Endothelial cell (in vitro differentiated cells): ENCODE data around the gene NEIL3. TPM values are rescaled to one million over a fixed set of nuclear protein-coding genes. Genes with fewer than 3 reads are reported as not detected.

Experiments
- DNase-seq: peaks from one replicate; pipeline ENCODE4 v3.0.0; 2021; ENCODE audit warnings: low spot score
- H3K27ac Mint-ChIP-seq: one replicate; pipeline ENCODE4 v1.8.0; 2021; ENCODE audit warnings: mixed read lengths, inconsistent platforms; ENCODE audit not compliant: unreplicated experiment
- H3K27me3 Mint-ChIP-seq: one replicate; pipeline ENCODE4 v1.8.0; 2021; ENCODE audit warnings: mild to moderate bottlenecking, moderate library complexity, mixed read lengths, inconsistent platforms; ENCODE audit not compliant: unreplicated experiment
- H3K36me3 Mint-ChIP-seq: one replicate; pipeline ENCODE4 v1.8.0; 2021; ENCODE audit warnings: mild to moderate bottlenecking, low read depth, mixed read lengths, inconsistent platforms; ENCODE audit not compliant: unreplicated experiment
- H3K4me1 Mint-ChIP-seq: one replicate; pipeline ENCODE4 v1.8.0; 2021; ENCODE audit warnings: mild to moderate bottlenecking, mixed read lengths, inconsistent platforms; ENCODE audit not compliant: unreplicated experiment
- H3K4me3 Mint-ChIP-seq: one replicate; pipeline ENCODE4 v1.8.0; 2021; ENCODE audit warnings: mild to moderate bottlenecking, mixed read lengths, inconsistent platforms; ENCODE audit not compliant: unreplicated experiment
- H3K9me3 Mint-ChIP-seq: one replicate; pipeline ENCODE4 v1.8.0; 2021; ENCODE audit warnings: mixed read lengths, inconsistent platforms; ENCODE audit not compliant: unreplicated experiment
- CTCF ChIP-seq: fragments of 200-600 bp; sonication (generic); IDR thresholded peaks from one replicate; pipeline ENCODE4 v1.5.0; 2021; ENCODE audit warnings: antibody characterized with exemption; ENCODE audit not compliant: unreplicated experiment
- total RNA-seq: library from RNA; stranded (reverse); fragmentation: NEBNext Ultra II Directional; extraction: Animal tissue kit (Norgen Biotek cat#: 25700); gene quantifications from one replicate; pipeline ENCODE4 v1.2.1, GENCODE V29; 2021; ENCODE audit not compliant: unreplicated experiment

NEIL3 gene
- total RNA-seq, 1 donor from 2014 or later, result 1.7 TPM

- H3K27me3 Mint-ChIP-seq, result peaks cover 4% of the 10 kb centered on the region
- no peak overlapping the region for H3K27ac Mint-ChIP-seq
- no peak for TF ChIP-seq CTCF
- peaks cover 13% of the 10 kb centered on the region for H3K4me1 Mint-ChIP-seq
- H3K36me3 Mint-ChIP-seq, result no peaks in the 10 kb centered on the region
- no peak for DNase-seq
- no peaks in the 10 kb centered on the region for H3K9me3 Mint-ChIP-seq
- no peak overlapping the region for H3K4me3 Mint-ChIP-seq
Observed at GRCh38 chr4:177376024-177376423, 66.3 kb downstream of the NEIL3 start.

- no peak overlapping the region for H3K4me3 Mint-ChIP-seq
- TF ChIP-seq CTCF, result no peak
- H3K4me1 Mint-ChIP-seq, result no peaks in the 10 kb centered on the region
- no peak for DNase-seq
- no peaks in the 10 kb centered on the region for H3K36me3 Mint-ChIP-seq
- peaks cover 4% of the 10 kb centered on the region for H3K27me3 Mint-ChIP-seq
- H3K9me3 Mint-ChIP-seq, result no peaks in the 10 kb centered on the region
- no peak overlapping the region for H3K27ac Mint-ChIP-seq
Observed at GRCh38 chr4:177380730-177381287, 71.1 kb downstream of the NEIL3 start.

GRCh38 chr4:177381762-177382310 is 72.2 kb downstream of the NEIL3 start:
- Mint-ChIP-seq H3K9me3 (no peaks in the 10 kb centered on the region), H3K4me3 (no peak overlapping the region), H3K27me3 (peaks cover 4% of the 10 kb centered on the region), H3K4me1 (no peaks in the 10 kb centered on the region), H3K36me3 (no peaks in the 10 kb centered on the region), H3K27ac (no peak overlapping the region)
- DNase-seq, result no peak
- TF ChIP-seq CTCF, result no peak

- TF ChIP-seq CTCF, result no peak
- no peaks in the 10 kb centered on the region for H3K36me3 Mint-ChIP-seq
- no peak for DNase-seq
- no peaks in the 10 kb centered on the region for H3K9me3 Mint-ChIP-seq
- H3K27ac Mint-ChIP-seq, result no peak overlapping the region
- peaks cover 4% of the 10 kb centered on the region for H3K27me3 Mint-ChIP-seq
- H3K4me3 Mint-ChIP-seq, result no peak overlapping the region
- H3K4me1 Mint-ChIP-seq, result no peaks in the 10 kb centered on the region
Observed at GRCh38 chr4:177384856-177385397, 75.3 kb downstream of the NEIL3 start.

GRCh38 chr4:177385576-177386277 is 76.1 kb downstream of the NEIL3 start:
- DNase-seq, result no peak
- no peaks in the 10 kb centered on the region for H3K36me3 Mint-ChIP-seq
- no peaks in the 10 kb centered on the region for H3K27me3 Mint-ChIP-seq
- H3K4me3 Mint-ChIP-seq, result no peak overlapping the region
- H3K9me3 Mint-ChIP-seq, result no peaks in the 10 kb centered on the region
- no peak overlapping the region for H3K27ac Mint-ChIP-seq
- H3K4me1 Mint-ChIP-seq, result no peaks in the 10 kb centered on the region
- TF ChIP-seq CTCF, result no peak
